Stimulated activated naive CD4-positive, alpha-beta T cell treated with Interleukin-2 at 50 U/mL for 16 hours (primary cell): ENCODE measurements around the gene TUBA4A.
A peak's percentile ranks its signal among the peaks of the same experiment; 100 is the strongest.

Experiments used
- DNase-seq: peaks from one replicate; lab custom pipeline; 2025; lab: John Stamatoyannopoulos, UW

The TUBA4A gene

DNA sequence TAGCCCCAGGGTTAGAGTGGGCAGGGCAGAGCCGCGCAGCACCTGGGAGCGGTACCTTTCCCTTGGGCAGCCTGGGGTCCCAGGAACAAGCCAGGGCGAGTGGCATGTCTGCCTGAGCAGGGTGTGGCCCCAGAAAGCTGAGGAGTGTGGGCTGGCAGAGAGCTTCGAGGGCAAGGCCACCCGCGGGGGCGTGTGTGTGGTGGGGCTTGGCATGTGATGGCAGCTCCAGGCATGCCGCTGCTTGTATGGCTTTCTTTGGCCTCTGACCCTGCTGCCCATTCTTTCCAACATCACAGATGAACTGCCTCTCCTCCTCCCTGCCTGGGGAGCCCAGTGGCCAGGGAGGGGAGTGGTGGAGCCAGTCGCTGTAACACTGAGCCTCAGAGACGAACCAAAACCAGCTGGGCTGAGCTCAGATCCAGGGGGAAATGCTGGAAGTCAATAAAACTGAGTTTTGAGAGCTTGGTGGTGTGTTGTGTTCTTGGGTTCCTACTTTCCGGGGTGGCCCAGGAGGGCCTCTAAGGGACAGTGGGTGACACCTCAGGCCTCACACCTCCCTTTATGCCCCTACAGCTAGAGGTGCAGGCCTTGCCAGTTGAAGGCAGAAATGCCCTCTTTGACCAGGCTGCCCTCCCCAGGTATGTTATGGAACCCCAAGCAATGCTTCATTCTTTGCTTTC, 32.9 kb upstream of the TUBA4A start:
- no peak for DNase-seq

DNA sequence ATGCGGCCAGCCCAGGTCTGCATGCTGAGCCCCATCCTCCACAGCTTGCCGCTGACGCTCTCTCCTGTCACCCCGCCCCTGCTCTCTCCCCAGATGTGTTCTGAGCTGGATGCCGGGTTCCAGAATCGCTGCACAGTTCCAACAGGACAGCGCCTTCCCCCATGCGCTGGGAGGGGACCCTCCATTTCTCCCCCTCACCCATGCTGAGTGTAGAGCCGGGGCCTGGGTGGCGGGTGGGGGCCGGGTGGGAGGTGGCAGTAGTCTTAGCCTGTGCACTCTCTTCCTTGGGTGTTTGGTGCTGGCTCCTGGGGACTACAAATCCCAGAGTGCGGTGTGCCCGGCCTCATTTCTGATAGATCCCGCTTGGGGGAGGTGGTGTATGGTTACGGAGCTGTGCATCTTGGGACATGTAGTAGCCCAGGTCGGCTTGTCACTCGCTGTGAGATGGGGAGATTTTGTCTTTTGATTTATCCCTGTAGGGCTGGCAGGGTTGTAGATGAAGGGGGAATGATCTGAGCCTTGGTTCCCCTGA, 32.2 kb upstream of the TUBA4A start:
- DNase-seq, result no peak

- DNase-seq, result no peak
Observed at GRCh38 chr2:219285373-219285735, 31.6 kb upstream of the TUBA4A start.

GRCh38 chr2:219284501-219285372, 31.0 kb upstream of the TUBA4A start:
- DNase-seq, result no peak

- DNase-seq, result no peak
Observed at GRCh38 chr2:219282943-219283581, 29.3 kb upstream of the TUBA4A start.

DNA sequence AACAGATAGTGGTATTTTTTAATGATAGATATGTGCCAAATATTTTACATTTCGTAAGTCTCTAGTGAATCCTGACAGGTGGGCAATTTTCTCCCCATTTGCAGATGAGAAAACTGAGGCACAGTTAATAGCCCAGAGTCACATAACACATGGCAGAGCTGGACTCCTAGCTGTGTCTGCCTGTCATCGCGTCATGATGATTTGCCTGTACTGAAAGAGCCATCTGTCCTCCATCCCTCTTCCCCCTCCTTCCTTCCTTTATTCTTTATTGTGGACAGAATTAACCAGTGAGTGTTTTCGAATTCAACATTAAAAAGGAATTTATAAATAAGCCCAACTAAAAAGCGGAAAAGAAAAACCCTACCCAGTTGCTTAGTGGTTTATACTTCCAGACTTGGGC, 28.7 kb upstream of the TUBA4A start:
- DNase-seq, result no peak

GRCh38 chr2:219281588-219281987, 27.9 kb upstream of the TUBA4A start:
- DNase-seq, result no peak

GRCh38 chr2:219280651-219281050, 26.9 kb upstream of the TUBA4A start:
- DNase-seq, result no peak

DNA sequence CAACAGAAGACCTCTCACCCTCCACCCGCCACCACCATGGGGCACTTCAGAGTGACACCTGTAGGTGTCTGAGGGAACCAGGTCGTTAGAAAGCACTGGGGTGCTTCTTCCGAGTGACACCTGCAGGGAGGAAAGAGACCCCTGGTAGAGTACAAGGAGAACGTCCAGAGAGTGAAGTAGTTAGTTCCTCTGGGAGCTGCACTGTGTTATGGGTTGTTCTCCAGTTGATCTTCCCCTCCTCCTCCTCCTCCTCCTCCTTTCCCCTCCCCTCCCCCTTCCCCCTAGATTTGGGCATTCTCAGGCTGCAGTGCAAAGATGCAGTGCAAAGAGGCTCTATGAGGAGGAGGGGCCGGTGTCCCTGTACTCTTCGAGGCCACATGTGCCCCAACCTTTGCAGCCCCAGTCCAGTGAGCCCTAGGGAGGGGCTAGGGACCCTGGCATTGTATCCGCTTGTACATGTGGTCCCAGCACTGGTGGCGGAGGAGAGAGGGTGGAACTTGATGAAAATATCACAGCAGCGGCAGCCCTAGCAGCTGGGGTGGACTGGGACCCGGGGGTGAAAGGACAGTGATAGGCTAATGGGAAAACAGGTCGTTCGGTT, 26.3 kb upstream of the TUBA4A start:
- no peak for DNase-seq

GRCh38 chr2:219279151-219279915, 25.6 kb upstream of the TUBA4A start, which contains the start of gene DNAJB2:
DNAJB2 (plus strand) TSS chr2:219279366; CDS start chr2:219279834, 468 bp downstream.
- peak; percentile 100 for DNase-seq

GRCh38 chr2:219278655-219279150, 25.0 kb upstream of the TUBA4A start:
- DNase-seq, result no peak

- DNase-seq, result peak; percentile 63
Observed at GRCh38 chr2:219277703-219278654, 24.3 kb upstream of the TUBA4A start.

DNA sequence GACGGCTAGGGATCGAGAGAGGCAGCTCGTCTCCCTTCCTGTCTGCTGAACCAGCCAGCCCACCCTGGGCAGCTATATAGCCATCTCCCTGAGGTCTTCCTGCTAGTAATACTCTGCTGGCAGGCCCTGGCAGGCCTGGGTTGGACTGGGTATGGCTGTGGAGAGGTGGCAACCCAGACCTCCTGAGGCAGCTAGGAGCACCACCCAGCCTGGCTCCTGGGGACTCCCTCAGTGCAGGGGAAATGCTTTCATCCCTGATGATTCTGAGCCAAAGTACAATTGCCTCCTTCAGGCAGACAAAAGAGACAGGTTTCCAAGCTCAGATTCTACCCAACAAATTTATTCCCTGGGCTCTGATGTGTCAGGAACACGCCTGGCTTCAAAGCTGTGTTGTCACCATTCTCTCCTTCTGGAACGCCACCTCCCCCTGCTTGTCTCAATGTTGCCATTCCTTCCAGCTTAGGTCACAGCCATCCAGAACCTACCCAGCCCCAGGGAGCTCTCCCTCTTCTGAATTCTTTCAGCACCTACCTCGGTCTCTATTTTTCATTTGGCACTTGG, 20.7 kb upstream of the TUBA4A start:
- DNase-seq, result no peak

DNA sequence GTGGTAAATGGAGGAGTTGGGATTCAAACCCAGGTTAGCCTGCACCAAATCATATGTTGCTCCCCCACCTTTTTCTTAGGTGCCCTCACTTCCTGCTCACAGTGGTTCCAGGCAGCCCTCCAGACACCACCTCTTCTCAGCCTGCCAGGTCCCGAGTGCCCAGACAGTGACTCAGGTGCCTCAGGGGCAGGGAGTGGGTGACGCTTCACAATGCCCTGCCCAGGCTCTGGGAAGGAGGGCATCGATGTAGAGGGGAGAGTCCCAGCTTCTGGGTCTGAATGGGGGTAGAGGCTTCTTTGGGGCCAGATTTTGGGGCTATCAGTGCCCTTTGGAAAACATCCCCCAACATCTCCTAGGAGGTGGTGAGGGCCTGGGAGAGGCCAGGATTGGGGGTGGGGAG, 20.2 kb upstream of the TUBA4A start:
- no peak for DNase-seq

GRCh38 chr2:219272995-219273394, 19.3 kb upstream of the TUBA4A start:
- no peak for DNase-seq

DNA sequence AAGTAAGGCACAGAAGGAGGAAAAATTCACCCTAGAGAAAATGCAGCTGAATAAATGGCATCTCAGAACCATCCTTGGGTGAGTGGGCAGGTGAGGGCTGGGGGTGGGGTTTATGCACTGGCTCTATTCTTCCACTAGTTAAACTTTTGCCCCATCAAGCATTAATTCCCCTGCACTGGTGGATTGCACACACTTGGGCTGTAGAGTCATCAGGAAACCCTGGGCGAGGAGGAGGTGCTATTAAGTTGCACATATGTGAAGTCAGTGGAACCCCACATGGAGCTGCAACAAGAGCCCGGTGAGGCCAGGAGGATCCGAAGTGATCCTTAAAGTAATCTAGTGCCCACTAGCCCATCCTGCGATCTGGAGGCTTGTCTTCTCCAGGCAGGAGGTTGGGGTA, 18.6 kb upstream of the TUBA4A start:
- no peak for DNase-seq

GRCh38 chr2:219271021-219271420, 17.3 kb upstream of the TUBA4A start:
- no peak for DNase-seq

DNA sequence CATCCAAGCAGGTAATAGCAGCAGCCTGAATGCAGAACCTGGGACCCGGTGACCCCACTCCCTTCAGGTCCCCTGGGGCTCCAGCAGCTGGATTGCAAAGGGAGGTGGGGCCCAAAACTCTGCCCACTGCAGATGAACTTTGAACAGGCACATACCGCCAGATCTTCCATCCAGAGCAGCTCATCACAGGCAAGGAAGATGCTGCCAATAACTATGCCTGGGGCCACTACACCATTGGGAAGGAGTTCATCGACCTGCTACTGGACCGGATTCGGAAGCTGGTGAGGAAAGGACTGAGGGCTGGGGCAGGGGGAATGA, 16.3 kb upstream of the TUBA4A start:
- no peak for DNase-seq

DNA sequence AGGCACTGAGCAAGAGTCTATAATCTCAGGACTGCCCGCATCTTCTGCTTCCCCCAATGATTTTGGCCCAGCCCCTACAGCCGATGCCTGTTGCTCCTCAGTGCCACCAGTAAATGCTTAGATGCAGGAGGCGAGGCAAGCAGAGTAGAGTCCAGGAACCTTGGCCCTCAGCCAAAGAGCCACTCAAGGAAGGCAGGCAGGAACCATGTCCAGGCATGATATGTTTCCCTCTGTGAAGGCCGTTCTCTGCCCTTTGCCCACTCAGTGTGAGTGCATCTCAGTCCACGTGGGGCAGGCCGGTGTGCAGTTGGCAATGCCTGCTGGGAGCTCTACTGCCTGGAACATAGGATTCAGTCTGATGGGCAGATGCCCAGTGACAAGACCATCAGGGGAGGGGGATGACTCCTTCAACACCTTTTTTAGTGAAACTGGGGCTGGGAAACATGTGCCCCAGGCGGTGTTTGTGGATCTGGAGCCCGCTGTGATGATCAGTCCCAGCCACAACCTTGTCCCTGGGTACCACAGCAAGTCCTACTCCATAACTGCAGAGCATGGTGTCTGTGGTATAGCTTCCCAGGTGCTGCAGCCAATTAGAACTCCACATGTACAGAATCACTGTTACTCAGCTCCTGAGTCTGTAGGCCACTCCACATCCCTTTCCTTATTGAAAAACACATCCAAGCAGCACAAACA, 15.8 kb upstream of the TUBA4A start:
- DNase-seq, result no peak
